Mesenteric fat pad (tissue), 1 donor: ENCODE results near the gene CHCHD6. TPM values are rescaled to one million over a fixed set of nuclear protein-coding genes. Genes with fewer than 3 reads are reported as not detected.

ENCODE experiments used
- DNase-seq: peaks from one replicate; pipeline ENCODE4 v3.0.0-alpha.2; 2020; ENCODE audit warnings: low spot score
- long read RNA-seq: library from polyadenylated mRNA; unstranded; transcript quantifications from one replicate; pipeline ENCODE4 v2.0.0, GENCODE V29; 2020
- total RNA-seq: library from RNA; stranded (reverse); fragmentation: NEBNext Ultra II Directional; extraction: Animal tissue kit (Norgen Biotek cat#: 25700); gene quantifications from one replicate; pipeline ENCODE4 v1.2.1, GENCODE V29; 2021
- donor health status: DM: yes; HTN: yes; CAD: no.

CHCHD6 gene
- total RNA-seq, result 10.9 TPM
- long read RNA-seq, transcript CHCHD6-201 (8 exons, 1,006 nt), result major isoform, 6 of 14 reads
- long read RNA-seq, partial matches to known transcripts, result 0 of 14 reads
- long read RNA-seq, other reads (novel, unspliced or antisense), result 6 of 14 reads

- peak; percentile 98 for DNase-seq
Measured at GRCh38 chr3:126703512-126704493, at the start of gene CHCHD6. TSS of gene CHCHD6 (plus strand) at chr3:126704240. CDS start at chr3:126704313, 73 bp downstream.

- DNase-seq, result peak; percentile 92
Measured at GRCh38 chr3:126654571-126655383, 49.3 kb upstream of the CHCHD6 start, which contains the start of gene TXNRD3. TSS of gene TXNRD3 (minus strand) at chr3:126655124.

GRCh38 chr3:126655887-126656286 lies 48.2 kb upstream of the CHCHD6 start:
- DNase-seq, result no peak

GRCh38 chr3:126656371-126657134 lies 47.5 kb upstream of the CHCHD6 start:
- no peak for DNase-seq

- DNase-seq, result no peak
Measured at GRCh38 chr3:126657901-126658300, 46.1 kb upstream of the CHCHD6 start.

- DNase-seq, result no peak
Measured at GRCh38 chr3:126658584-126658983, 45.5 kb upstream of the CHCHD6 start.

GRCh38 chr3:126659915-126660886 lies 43.8 kb upstream of the CHCHD6 start:
- DNase-seq, result peak; percentile 77

GRCh38 chr3:126661532-126662364 lies 42.3 kb upstream of the CHCHD6 start:
- DNase-seq, result no peak

- no peak for DNase-seq
Measured at GRCh38 chr3:126663257-126663656, 40.8 kb upstream of the CHCHD6 start.

GRCh38 chr3:126663750-126664149 lies 40.3 kb upstream of the CHCHD6 start:
- DNase-seq, result no peak

GRCh38 chr3:126664591-126665214 lies 39.3 kb upstream of the CHCHD6 start:
- no peak for DNase-seq

GRCh38 chr3:126665221-126665936 lies 38.7 kb upstream of the CHCHD6 start:
- DNase-seq, result no peak

- no peak for DNase-seq
Measured at GRCh38 chr3:126665959-126666657, 37.9 kb upstream of the CHCHD6 start.

GRCh38 chr3:126666658-126667528 lies 37.1 kb upstream of the CHCHD6 start:
- peak; percentile 64 for DNase-seq

GRCh38 chr3:126667631-126668449 lies 36.2 kb upstream of the CHCHD6 start:
- DNase-seq, result peak; percentile 76
